HepG2 (cell line): ENCODE measurements around the gene TANGO6. TPM values are rescaled to one million over a fixed set of nuclear protein-coding genes. Genes with fewer than 3 reads are reported as not detected.

Source experiments
- ATF6 ChIP-seq: sonication (generic); formaldehyde crosslinking; conservative IDR thresholded peaks from 2 replicates; pipeline ENCODE4 v1.4.0; 2020; ENCODE audit warnings: missing genetic modification reagents
- CEBPZ ChIP-seq: IDR thresholded peaks from 2 replicates; pipeline ENCODE4 v1.6.1; 2012; ENCODE audit warnings: low read length, improper control_type of control experiment
- DMTF1 ChIP-seq: sonication (generic); formaldehyde crosslinking; IDR thresholded peaks from 2 replicates; pipeline ENCODE4 v1.4.0; 2020; ENCODE audit warnings: mild to moderate bottlenecking, missing genetic modification reagents
- EP300 ChIP-seq, 3 experiments: sonication (generic) in 1 of 3; formaldehyde crosslinking in 1 of 3; IDR thresholded peaks; 2 replicates each; pipeline versions ENCODE4 v1.5.1 to v1.6.1; 2011 to 2020; ENCODE audit warnings: low read depth in 2 of 3, low read length in 2 of 3, borderline replicate concordance in 1 of 3, improper control_type of control experiment in 1 of 3, mild to moderate bottlenecking in 1 of 3, missing genetic modification reagents in 1 of 3, moderate library complexity in 1 of 3
- HNF4G ChIP-seq, 2 experiments: sonication (generic) in 1 of 2; formaldehyde crosslinking in 1 of 2; IDR thresholded peaks; 2 replicates each; pipeline versions ENCODE4 v1.4.0 to v1.6.1; 2011 to 2020; ENCODE audit warnings: borderline replicate concordance in 2 of 2, low read depth in 2 of 2, mild to moderate bottlenecking in 2 of 2, low read length in 1 of 2, missing genetic modification reagents in 1 of 2, moderate library complexity in 1 of 2
- JARID2 ChIP-seq: sonication (generic); formaldehyde crosslinking; IDR thresholded peaks from 2 replicates; pipeline ENCODE4 v1.8.1; 2023; ENCODE audit warnings: missing genetic modification reagents, inconsistent platforms; ENCODE audit not compliant: insufficient replicate concordance
- KDM1A ChIP-seq: IDR thresholded peaks from 2 replicates; pipeline ENCODE4 v1.6.1; 2016; ENCODE audit warnings: missing compliant biosample characterization
- NR2F1 ChIP-seq, 2 experiments: fragments of 450-650 bp in 1 of 2; formaldehyde crosslinking in 1 of 2; IDR thresholded peaks; 2 replicates each; pipeline versions ENCODE4 v1.5.0 to v1.6.1; 2016 to 2020; ENCODE audit warnings: mild to moderate bottlenecking in 1 of 2, missing compliant biosample characterization in 1 of 2, missing genetic modification reagents in 1 of 2, moderate library complexity in 1 of 2
- NR2F6 ChIP-seq, 2 experiments: IDR thresholded peaks; 2 replicates each; pipeline ENCODE4 v1.6.1; 2016; ENCODE audit warnings: antibody characterized with exemption in 1 of 2, mild to moderate bottlenecking in 1 of 2
- RBM39 ChIP-seq: fragments of 200-400 bp; formaldehyde crosslinking; IDR thresholded peaks from one replicate; pipeline ENCODE4 v1.6.1; 2018; ENCODE audit warnings: antibody characterized with exemption, mild to moderate bottlenecking, low read depth, low read length; ENCODE audit not compliant: poor library complexity, severe bottlenecking
- RELA ChIP-seq: sonication (generic); formaldehyde crosslinking; IDR thresholded peaks from 2 replicates; pipeline ENCODE4 v1.4.0; 2020; ENCODE audit warnings: missing genetic modification reagents
- RFX5 ChIP-seq: IDR thresholded peaks from 2 replicates; pipeline ENCODE4 v1.6.1; 2011; ENCODE audit warnings: low read depth, low read length, improper control_type of control experiment
- SP140L ChIP-seq: sonication (generic); formaldehyde crosslinking; IDR thresholded peaks from 2 replicates; pipeline ENCODE4 v1.4.0; 2020; ENCODE audit warnings: missing genetic modification reagents, borderline replicate concordance
- ZBTB39 ChIP-seq: sonication (generic); formaldehyde crosslinking; IDR thresholded peaks from 2 replicates; pipeline ENCODE4 v1.5.0; 2020; ENCODE audit warnings: missing genetic modification reagents
- ZIK1 ChIP-seq: sonication (generic); formaldehyde crosslinking; IDR thresholded peaks from 2 replicates; pipeline ENCODE4 v1.5.0; 2020; ENCODE audit warnings: mild to moderate bottlenecking, low read depth, missing genetic modification reagents, borderline replicate concordance
- ZNF180 ChIP-seq: sonication (generic); formaldehyde crosslinking; IDR thresholded peaks from 2 replicates; pipeline ENCODE4 v1.4.0; 2020; ENCODE audit warnings: low read depth, missing genetic modification reagents, borderline replicate concordance
- ZNF788 ChIP-seq: sonication (generic); formaldehyde crosslinking; IDR thresholded peaks from 2 replicates; pipeline ENCODE4 v1.5.0; 2020; ENCODE audit warnings: mild to moderate bottlenecking, missing genetic modification reagents, borderline replicate concordance
- polyA plus RNA-seq, 8 experiments: library from polyadenylated mRNA; depleted of rRNA in 3 of 8; stranded (reverse) in 7 of 8; unstranded in 1 of 8; fragments of >200 nt; fragmentation: Illumina TruSeq in 4 of 8; extraction: Trizol in 4 of 8; gene quantifications; 2 replicates each; pipeline versions ENCODE4 v1.2.1 to v1.2.3, GENCODE V29; 2011 to 2016; ENCODE audit warnings: low read depth in 4 of 8, missing spikeins in 1 of 8, mixed read lengths in 1 of 8; ENCODE audit not compliant: insufficient read depth in 1 of 8
- total RNA-seq, 5 experiments: library from RNA; depleted of rRNA; stranded (reverse); fragments of >200 nt; fragmentation: Illumina TruSeq; extraction: Trizol; gene quantifications; 2 replicates each; pipeline ENCODE4 v1.2.3, GENCODE V29; 2016; ENCODE audit warnings: low read depth in 1 of 5

TANGO6 gene
- total and polyA plus RNA-seq, 2 of the 13 experiments (the other 11 are each of a cell fraction or from before 2014, with no cell fraction given), result 7.2 to 13.3 TPM

- TF ChIP-seq JARID2 (CRISPR knock-in tag) (no peak), RBM39 (no peak), ATF6 (CRISPR knock-in tag) (no peak), ZIK1 (CRISPR knock-in tag) (no peak), SP140L (CRISPR knock-in tag) (no peak), RELA (no peak), ZNF788 (no peak), EP300 (IDR thresholded peaks at IDR 0.05; ENCODE audit: low read depth in 2 of 2, low read length in 2 of 2) (0 out of 4 replicates have a peak, but pooled peaks of 1 of the 2 experiments have one; percentile 4), EP300 (CRISPR knock-in tag; IDR thresholded peaks at IDR 0.05; ENCODE audit: borderline replicate concordance) (no peak), HNF4G (IDR thresholded peaks at IDR 0.05; ENCODE audit: borderline replicate concordance, low read depth, low read length) (no peak), HNF4G (CRISPR knock-in tag; IDR thresholded peaks at IDR 0.05; ENCODE audit: borderline replicate concordance, low read depth) (no peak), ZNF180 (no peak), CEBPZ (no peak), DMTF1 (CRISPR knock-in tag) (no peak), KDM1A (CRISPR knock-in tag) (peak; percentile 92), RFX5 (no peak), NR2F6 (IDR thresholded peaks at IDR 0.05) (peak; percentile 68), NR2F6 (CRISPR knock-in tag; IDR thresholded peaks at IDR 0.05) (peak; percentile 94), ZBTB39 (CRISPR knock-in tag) (0 out of 2 replicates have a peak, but pooled peaks have one; percentile 28), NR2F1 (CRISPR knock-in tag; IDR thresholded peaks at IDR 0.05) (peak; percentile 86 to 95)
Observed at GRCh38 chr16:69039333-69039941, 196.1 kb downstream of the TANGO6 start (continued).
